Liver (tissue), 9 donors: Measurements from ENCODE around the gene DDA1. TPM values are rescaled to one million over a fixed set of nuclear protein-coding genes. Genes with fewer than 3 reads are reported as not detected.

Experiments
- DNase-seq: peaks from one replicate; pipeline ENCODE4 v3.0.0-alpha.2; 2017; ENCODE audit warnings: low spot score
- H3K27ac ChIP-seq, 2 donors: one replicate each; pipeline ENCODE4 v1.7.0; 2013; ENCODE audit warnings: inconsistent platforms in 2 of 2, low read length in 2 of 2, control low read depth in 1 of 2, low read depth in 1 of 2, mild to moderate bottlenecking in 1 of 2
- H3K27me3 ChIP-seq, 4 donors: one replicate each; pipeline versions ENCODE4 v1.6.1 to v1.7.0; 2013; ENCODE audit warnings: low read length in 3 of 4, inconsistent platforms in 1 of 4, mild to moderate bottlenecking in 1 of 4, moderate library complexity in 1 of 4; ENCODE audit not compliant: control insufficient read depth in 4 of 4, insufficient read depth in 4 of 4
- H3K36me3 ChIP-seq, 4 donors: one replicate each; pipeline versions ENCODE4 v1.6.1 to v1.7.0; 2013; ENCODE audit warnings: low read length in 3 of 4, mild to moderate bottlenecking in 3 of 4, low read depth in 1 of 4, moderate library complexity in 1 of 4; ENCODE audit not compliant: control insufficient read depth in 4 of 4, insufficient read depth in 3 of 4
- H3K4me1 ChIP-seq, 4 donors: one replicate each; pipeline versions ENCODE4 v1.6.1 to v1.7.0; 2013; ENCODE audit warnings: low read length in 3 of 4, mild to moderate bottlenecking in 3 of 4, moderate library complexity in 1 of 4; ENCODE audit not compliant: control insufficient read depth in 4 of 4, insufficient read depth in 4 of 4
- H3K4me3 ChIP-seq, 3 donors: one replicate each; pipeline versions ENCODE4 v1.6.1 to v1.7.0; 2013; ENCODE audit warnings: low read length in 3 of 3, control low read depth in 1 of 3, low read depth in 1 of 3, mild to moderate bottlenecking in 1 of 3
- H3K9ac ChIP-seq, 2 donors: one replicate each; pipeline ENCODE4 v1.7.0; 2013; ENCODE audit warnings: low read length in 2 of 2, mild to moderate bottlenecking in 2 of 2, moderate library complexity in 2 of 2, control low read depth in 1 of 2, low read depth in 1 of 2
- H3K9me3 ChIP-seq, 4 donors: one replicate each; pipeline versions ENCODE4 v1.6.1 to v1.7.0; 2013; ENCODE audit warnings: low read length in 3 of 4; ENCODE audit not compliant: control insufficient read depth in 4 of 4
- ATF3 ChIP-seq: IDR thresholded peaks from 2 replicates; pipeline ENCODE4 v1.6.1; 2016; ENCODE audit warnings: antibody characterized with exemption
- EGR1 ChIP-seq, 2 donors: IDR thresholded peaks; 2 replicates each; pipeline ENCODE4 v1.6.1; 2016 to 2018; ENCODE audit warnings: antibody characterized with exemption in 2 of 2, low read depth in 2 of 2
- FOXA1 ChIP-seq: IDR thresholded peaks from 2 replicates; pipeline ENCODE4 v1.6.1; 2016; ENCODE audit warnings: antibody characterized with exemption
- FOXA2 ChIP-seq: IDR thresholded peaks from 2 replicates; pipeline ENCODE4 v1.6.1; 2016; ENCODE audit warnings: antibody characterized with exemption
- GABPA ChIP-seq, 2 donors: IDR thresholded peaks in 1 of 2; conservative IDR thresholded peaks in 1 of 2; 2 replicates each; pipeline ENCODE4 v1.6.1; 2016; ENCODE audit warnings: antibody characterized with exemption in 2 of 2, mild to moderate bottlenecking in 1 of 2, moderate library complexity in 1 of 2
- HNF4A ChIP-seq, 2 donors: conservative IDR thresholded peaks; 2 replicates each; pipeline ENCODE4 v1.6.1; 2016; ENCODE audit warnings: antibody characterized with exemption in 2 of 2, mild to moderate bottlenecking in 2 of 2
- HNF4G ChIP-seq: IDR thresholded peaks from 2 replicates; pipeline ENCODE4 v1.6.1; 2016; ENCODE audit warnings: antibody characterized with exemption
- JUND ChIP-seq, 2 donors: IDR thresholded peaks; 2 replicates each; pipeline ENCODE4 v1.6.1; 2016; ENCODE audit warnings: antibody characterized with exemption in 2 of 2
- MAX ChIP-seq: IDR thresholded peaks from 2 replicates; pipeline ENCODE4 v1.6.1; 2016; ENCODE audit warnings: antibody characterized with exemption
- NR2F2 ChIP-seq: IDR thresholded peaks from 2 replicates; pipeline ENCODE4 v1.6.1; 2016; ENCODE audit warnings: antibody characterized with exemption
- RAD21 ChIP-seq, 2 donors: IDR thresholded peaks; 2 replicates each; pipeline ENCODE4 v1.6.1; 2016; ENCODE audit warnings: antibody characterized with exemption in 2 of 2, mild to moderate bottlenecking in 2 of 2
- RXRA ChIP-seq, 2 donors: IDR thresholded peaks; 2 replicates each; pipeline ENCODE4 v1.6.1; 2017 to 2018; ENCODE audit warnings: antibody characterized with exemption in 2 of 2, mild to moderate bottlenecking in 1 of 2
- SP1 ChIP-seq: IDR thresholded peaks from 2 replicates; pipeline ENCODE4 v1.6.1; 2018; ENCODE audit warnings: antibody characterized with exemption, mild to moderate bottlenecking
- TAF1 ChIP-seq: conservative IDR thresholded peaks from 2 replicates; pipeline ENCODE4 v1.6.1; 2016; ENCODE audit warnings: antibody characterized with exemption, mild to moderate bottlenecking
- YY1 ChIP-seq: IDR thresholded peaks from 2 replicates; pipeline ENCODE4 v1.6.1; 2016; ENCODE audit warnings: antibody characterized with exemption, mild to moderate bottlenecking
- WGBS: extraction: QIAGEN DNeasy Blood & Tissue Kit; methylation state at CpG from one replicate; pipeline ENCODE4 v1.1.7; 2013; 5-methylcytosine and 5-hydroxymethylcytosine counted together
- polyA plus RNA-seq, 2 donors: library from polyadenylated mRNA; stranded (reverse) in 1 of 2; unstranded in 1 of 2; fragments of 200-250 nt in 1 of 2; fragments of >200 nt in 1 of 2; fragmentation: Nextera tagmentation in 1 of 2; extraction: Ambion mirVana in 1 of 2; gene quantifications; one replicate each; pipeline versions ENCODE4 v1.2.1 to v1.2.3, GENCODE V29; 2013 to 2015
- total RNA-seq, 2 donors: library from RNA; depleted of rRNA; stranded (reverse); fragments of >200 nt; gene quantifications; one replicate each; pipeline ENCODE4 v1.2.3, GENCODE V29; 2014
- TF ChIP-seq, protein P1 (sequence below): fragments of 150-350 bp; IDR thresholded peaks from 2 replicates; pipeline ENCODE4 v1.5.1; 2017; ENCODE audit warnings: improper control_type of control experiment, low read depth, low read length; ENCODE audit not compliant: missing input control
- TF ChIP-seq, protein P2 (sequence below): IDR thresholded peaks from 2 replicates; pipeline ENCODE4 v1.6.1; 2016; ENCODE audit warnings: antibody characterized with exemption
- donor health status: healthy.
- donor health status: healthy.
- donor health status: healthy.
- donor health status: healthy.
- donor health status: healthy.

The DDA1 gene
- total and polyA plus RNA-seq, 4 donors: 7.9 to 37.9 (median 20.8) TPM

GRCh38 chr19:17352608-17353280 lies 43.4 kb downstream of the DDA1 start:
- no peaks in the 10 kb centered on the region for H3K27me3 ChIP-seq
- no peak overlapping the region for H3K27ac ChIP-seq
- H3K4me3 ChIP-seq: no peak overlapping the region
- H3K36me3 ChIP-seq: no peaks in the 10 kb centered on the region
- DNase-seq: no peak
- no peaks in the 10 kb centered on the region for H3K4me1 ChIP-seq
- 53% methylated on average over 14 of the region's 14 CpGs for WGBS
- H3K9me3 ChIP-seq: no peaks in the 10 kb centered on the region
- no peak for TF ChIP-seq TAF1
- TF ChIP-seq NR2F2: peak; percentile 93
- no peak for TF ChIP-seq RXRA (IDR thresholded peaks at IDR 0.05)
- H3K9ac ChIP-seq: no peak overlapping the region

DNA sequence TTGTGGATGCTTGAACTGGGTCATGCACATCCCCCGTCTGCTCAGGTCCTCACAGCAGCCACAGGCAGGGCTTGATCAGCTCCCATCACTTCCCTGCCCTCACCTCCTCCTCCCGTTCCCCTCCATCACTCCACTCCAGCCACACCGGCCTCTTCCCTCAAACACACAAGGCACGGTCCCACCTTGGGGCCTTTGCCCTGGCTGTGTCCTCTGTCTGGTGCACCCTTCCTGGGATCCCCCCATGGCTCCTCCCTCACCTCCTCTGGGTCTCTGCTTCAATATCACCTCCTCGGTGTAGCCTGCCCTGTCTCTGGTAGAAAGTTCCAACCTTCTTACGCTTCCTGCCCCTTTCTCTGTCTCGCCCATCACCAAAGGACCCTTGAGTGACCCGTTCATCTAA lies 44.0 kb downstream of the DDA1 start:
- no peak for DNase-seq
- H3K27me3 ChIP-seq: no peaks in the 10 kb centered on the region
- no peak overlapping the region for H3K9ac ChIP-seq
- H3K4me1 ChIP-seq: no peaks in the 10 kb centered on the region
- TF ChIP-seq RAD21 (IDR thresholded peaks at IDR 0.05): no peak
- no peak for TF ChIP-seq FOXA2
- no peak for TF ChIP-seq RXRA (IDR thresholded peaks at IDR 0.05)
- TF ChIP-seq YY1: no peak
- TF ChIP-seq HNF4G: no peak
- no peak for TF ChIP-seq EGR1 (IDR thresholded peaks at IDR 0.05; ENCODE audit: low read depth in 2 of 2)
- no peak for TF ChIP-seq ATF3
- TF ChIP-seq NR2F2: no peak
- TF ChIP-seq TAF1: no peak
- TF ChIP-seq GABPA (IDR thresholded peaks at IDR 0.05 in 1 of 2, conservative IDR thresholded peaks at IDR 0.05 in 1 of 2): no peak
- H3K36me3 ChIP-seq: no peaks in the 10 kb centered on the region
- no peak overlapping the region for H3K27ac ChIP-seq
- WGBS: 79% methylated on average over 8 of the region's 8 CpGs
- no peak overlapping the region for H3K4me3 ChIP-seq
- no peaks in the 10 kb centered on the region for H3K9me3 ChIP-seq

DNA sequence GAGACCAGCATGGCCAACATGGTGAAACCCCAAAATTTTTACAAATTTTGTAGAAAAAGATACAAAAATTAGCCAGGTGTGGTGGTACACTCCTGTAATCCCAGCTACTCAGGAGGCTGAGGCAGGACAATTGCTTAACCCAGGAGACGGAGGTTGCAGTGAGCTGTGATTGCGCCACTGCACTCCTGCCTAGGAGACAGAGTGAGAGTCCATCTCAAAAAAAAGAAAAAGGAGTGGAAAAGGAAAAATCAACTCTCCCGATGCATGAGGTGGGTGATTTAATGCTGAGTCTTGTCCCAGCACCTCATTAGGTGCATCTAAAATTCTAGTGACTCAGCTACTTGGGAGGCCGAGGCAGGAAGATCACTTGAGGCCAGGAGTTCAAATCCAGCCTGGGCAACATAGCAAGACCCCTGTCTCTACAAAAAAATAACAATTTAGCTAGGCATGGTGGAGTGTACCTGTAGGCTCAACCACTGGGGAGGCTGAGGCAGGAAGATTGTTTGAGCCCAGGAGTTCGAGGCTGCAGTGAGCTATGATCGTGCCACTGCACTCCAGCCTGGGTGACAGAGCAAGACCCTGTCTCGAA lies 47.8 kb downstream of the DDA1 start:
- 81% methylated on average over 7 of the region's 7 CpGs for WGBS
- no peaks in the 10 kb centered on the region for H3K9me3 ChIP-seq
- H3K36me3 ChIP-seq: no peaks in the 10 kb centered on the region
- H3K4me3 ChIP-seq: no peak overlapping the region
- no peak for TF ChIP-seq GABPA (IDR thresholded peaks at IDR 0.05 in 1 of 2, conservative IDR thresholded peaks at IDR 0.05 in 1 of 2)
- TF ChIP-seq YY1: no peak
- no peaks in the 10 kb centered on the region for H3K4me1 ChIP-seq
- H3K27me3 ChIP-seq: no peaks in the 10 kb centered on the region
- no peak for DNase-seq
- no peak overlapping the region for H3K27ac ChIP-seq
- no peak overlapping the region for H3K9ac ChIP-seq

GRCh38 chr19:17357724-17358123 lies 48.4 kb downstream of the DDA1 start:
- 67% methylated on average over 11 of the region's 11 CpGs for WGBS
- Histone ChIP-seq H3K27ac (no peak overlapping the region), H3K4me1 (no peaks in the 10 kb centered on the region), H3K36me3 (no peaks in the 10 kb centered on the region), H3K27me3 (no peaks in the 10 kb centered on the region), H3K9me3 (no peaks in the 10 kb centered on the region), H3K9ac (no peak overlapping the region), H3K4me3 (no peak overlapping the region)
- no peak for DNase-seq
- TF ChIP-seq RAD21 (IDR thresholded peaks at IDR 0.05) (no peak), TAF1 (no peak), RXRA (IDR thresholded peaks at IDR 0.05) (no peak), HNF4A (conservative IDR thresholded peaks at IDR 0.05) (no peak), GABPA (IDR thresholded peaks at IDR 0.05 in 1 of 2, conservative IDR thresholded peaks at IDR 0.05 in 1 of 2) (no peak), HNF4G (no peak), FOXA1 (no peak), NR2F2 (no peak), YY1 (no peak), JUND (IDR thresholded peaks at IDR 0.05) (no peak), EGR1 (IDR thresholded peaks at IDR 0.05; ENCODE audit: low read depth in 2 of 2) (no peak), ATF3 (no peak), FOXA2 (no peak), SP1 (no peak), MAX (no peak)
- TF ChIP-seq, protein P1, sequence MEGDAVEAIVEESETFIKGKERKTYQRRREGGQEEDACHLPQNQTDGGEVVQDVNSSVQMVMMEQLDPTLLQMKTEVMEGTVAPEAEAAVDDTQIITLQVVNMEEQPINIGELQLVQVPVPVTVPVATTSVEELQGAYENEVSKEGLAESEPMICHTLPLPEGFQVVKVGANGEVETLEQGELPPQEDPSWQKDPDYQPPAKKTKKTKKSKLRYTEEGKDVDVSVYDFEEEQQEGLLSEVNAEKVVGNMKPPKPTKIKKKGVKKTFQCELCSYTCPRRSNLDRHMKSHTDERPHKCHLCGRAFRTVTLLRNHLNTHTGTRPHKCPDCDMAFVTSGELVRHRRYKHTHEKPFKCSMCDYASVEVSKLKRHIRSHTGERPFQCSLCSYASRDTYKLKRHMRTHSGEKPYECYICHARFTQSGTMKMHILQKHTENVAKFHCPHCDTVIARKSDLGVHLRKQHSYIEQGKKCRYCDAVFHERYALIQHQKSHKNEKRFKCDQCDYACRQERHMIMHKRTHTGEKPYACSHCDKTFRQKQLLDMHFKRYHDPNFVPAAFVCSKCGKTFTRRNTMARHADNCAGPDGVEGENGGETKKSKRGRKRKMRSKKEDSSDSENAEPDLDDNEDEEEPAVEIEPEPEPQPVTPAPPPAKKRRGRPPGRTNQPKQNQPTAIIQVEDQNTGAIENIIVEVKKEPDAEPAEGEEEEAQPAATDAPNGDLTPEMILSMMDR: no peak
- TF ChIP-seq, protein P2, sequence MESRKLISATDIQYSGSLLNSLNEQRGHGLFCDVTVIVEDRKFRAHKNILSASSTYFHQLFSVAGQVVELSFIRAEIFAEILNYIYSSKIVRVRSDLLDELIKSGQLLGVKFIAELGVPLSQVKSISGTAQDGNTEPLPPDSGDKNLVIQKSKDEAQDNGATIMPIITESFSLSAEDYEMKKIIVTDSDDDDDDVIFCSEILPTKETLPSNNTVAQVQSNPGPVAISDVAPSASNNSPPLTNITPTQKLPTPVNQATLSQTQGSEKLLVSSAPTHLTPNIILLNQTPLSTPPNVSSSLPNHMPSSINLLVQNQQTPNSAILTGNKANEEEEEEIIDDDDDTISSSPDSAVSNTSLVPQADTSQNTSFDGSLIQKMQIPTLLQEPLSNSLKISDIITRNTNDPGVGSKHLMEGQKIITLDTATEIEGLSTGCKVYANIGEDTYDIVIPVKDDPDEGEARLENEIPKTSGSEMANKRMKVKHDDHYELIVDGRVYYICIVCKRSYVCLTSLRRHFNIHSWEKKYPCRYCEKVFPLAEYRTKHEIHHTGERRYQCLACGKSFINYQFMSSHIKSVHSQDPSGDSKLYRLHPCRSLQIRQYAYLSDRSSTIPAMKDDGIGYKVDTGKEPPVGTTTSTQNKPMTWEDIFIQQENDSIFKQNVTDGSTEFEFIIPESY: no peak
